Measurements from ENCODE around the gene BCL2L2. TPM values are rescaled to one million over a fixed set of nuclear protein-coding genes. Genes with fewer than 3 reads are reported as not detected.
"Not testable (repeated sequence)": the region's sequence is repeated elsewhere in the genome, so short reads cannot be mapped to it uniquely, and the experiment has no call there.

The BCL2L2 gene
- total RNA-seq, 1 experiment from 2014 or later, result 17.4 TPM

GRCh38 chr14:23324993-23325392 lies 18.4 kb downstream of the BCL2L2 start:
- DNase-seq (ENCODE audit: low read depth in 1 of 2, low spot score in 2 of 2), result no peak
- Histone ChIP-seq H3K4me1 (replicated peaks) (peaks cover 16% of the 10 kb centered on the region), H3K9me3 (replicated peaks) (no peaks in the 10 kb centered on the region), H3K27me3 (replicated peaks) (no peaks in the 10 kb centered on the region), H3K27ac (no peak overlapping the region), H3K36me3 (peaks cover 44% of the 10 kb centered on the region), H3K4me3 (no peak overlapping the region)

DNA sequence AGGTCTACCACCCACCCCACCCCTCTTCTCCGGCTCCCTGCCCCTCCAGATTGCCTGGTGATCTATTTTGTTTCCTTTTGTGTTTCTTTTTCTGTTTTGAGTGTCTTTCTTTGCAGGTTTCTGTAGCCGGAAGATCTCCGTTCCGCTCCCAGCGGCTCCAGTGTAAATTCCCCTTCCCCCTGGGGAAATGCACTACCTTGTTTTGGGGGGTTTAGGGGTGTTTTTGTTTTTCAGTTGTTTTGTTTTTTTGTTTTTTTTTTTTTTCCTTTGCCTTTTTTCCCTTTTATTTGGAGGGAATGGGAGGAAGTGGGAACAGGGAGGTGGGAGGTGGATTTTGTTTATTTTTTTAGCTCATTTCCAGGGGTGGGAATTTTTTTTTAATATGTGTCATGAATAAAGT lies 19.1 kb downstream of the BCL2L2 start:
- not testable (repeated sequence) for H3K4me3 ChIP-seq; H3K27me3 ChIP-seq (replicated peaks); DNase-seq (ENCODE audit: low read depth in 1 of 2, low spot score in 2 of 2); H3K4me1 ChIP-seq (replicated peaks); H3K9me3 ChIP-seq (replicated peaks); H3K27ac ChIP-seq
- peaks cover 37% of the 10 kb centered on the region for H3K36me3 ChIP-seq

DNA sequence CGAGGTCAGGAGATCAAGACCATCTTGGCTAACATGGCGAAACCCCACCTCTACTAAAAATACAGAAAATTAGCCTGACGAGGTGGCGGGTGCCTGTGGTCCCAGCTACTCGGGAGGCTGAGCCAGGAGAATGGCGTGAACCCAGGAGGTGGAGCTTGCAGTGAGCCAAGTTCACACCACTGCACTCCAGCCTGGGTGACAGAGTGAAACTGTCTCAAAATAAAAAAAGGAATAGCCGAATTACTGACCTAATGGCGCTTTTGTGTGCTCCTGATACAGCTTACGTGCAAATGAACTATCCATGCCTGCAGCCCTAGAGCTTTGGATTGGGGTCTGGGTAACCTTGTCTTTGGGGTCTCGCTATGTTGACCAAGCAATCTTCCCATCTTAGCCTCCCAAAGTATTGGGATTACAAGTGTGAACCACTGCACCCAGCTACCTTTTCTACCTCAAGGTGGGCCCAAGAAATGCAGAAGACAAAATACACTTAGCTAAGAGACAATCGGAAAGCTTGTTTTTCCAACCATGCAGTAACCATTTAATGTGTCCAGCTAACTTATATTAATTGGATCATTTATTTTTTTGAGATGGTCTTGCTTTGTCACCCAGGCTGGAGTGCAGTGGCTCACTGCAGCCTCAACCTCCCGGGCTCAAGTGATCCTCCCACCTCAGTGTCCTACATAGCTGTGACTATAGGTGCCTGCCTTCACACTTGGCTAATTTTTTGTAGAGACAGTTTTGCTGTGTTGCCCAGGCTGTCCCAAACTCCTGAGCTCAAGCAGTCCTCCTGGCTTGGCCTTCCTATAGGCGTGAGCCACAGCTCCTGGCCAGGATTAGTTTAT lies 20.1 kb downstream of the BCL2L2 start:
- no peak overlapping the region for H3K27ac ChIP-seq
- H3K9me3 ChIP-seq (replicated peaks), result no peaks in the 10 kb centered on the region

DNA sequence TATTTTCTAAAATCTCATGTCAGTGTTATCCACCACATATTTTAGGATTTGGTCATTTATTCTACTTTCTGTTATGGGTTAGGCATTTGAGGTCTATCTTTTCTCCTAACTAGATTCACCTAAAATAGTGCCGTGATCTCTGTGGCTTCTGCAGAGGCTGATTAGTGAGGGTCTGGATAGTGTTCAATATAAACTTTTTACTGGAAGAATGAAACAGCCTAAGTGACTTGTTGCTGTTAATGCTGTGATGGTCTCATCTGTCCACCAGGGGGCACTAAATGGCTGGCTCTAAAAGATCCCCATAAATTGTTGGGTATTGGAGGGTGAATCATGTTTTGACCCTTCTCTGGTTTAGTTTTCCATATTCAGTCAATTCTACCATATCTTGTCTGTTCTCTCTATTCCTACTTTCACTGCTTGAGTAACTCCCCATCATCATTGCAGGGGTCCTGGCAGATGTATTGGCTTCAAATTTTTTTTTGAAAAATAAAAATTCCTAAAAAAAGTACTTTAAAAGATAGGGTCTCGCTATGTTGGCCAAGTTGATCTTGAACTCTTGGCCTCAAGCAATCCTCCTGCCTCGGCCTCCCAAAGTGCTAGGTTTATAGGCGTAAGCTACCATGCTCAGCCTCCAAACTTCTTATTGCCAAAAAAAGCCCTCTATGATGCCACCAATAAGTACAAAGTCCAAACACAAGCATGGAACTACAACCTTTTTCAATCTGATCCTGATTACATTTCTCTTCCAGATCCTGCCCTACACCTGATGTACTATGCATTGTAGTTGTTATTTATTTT lies 21.5 kb downstream of the BCL2L2 start:
- DNase-seq (ENCODE audit: low read depth in 1 of 2, low spot score in 2 of 2), result peak in 1 of 2 experiments; percentile 30
- 0 out of 2 replicates have a peak, but pooled peaks cover 4% of the 10 kb centered on the region for H3K27me3 ChIP-seq (replicated peaks)

More for the DNA sequence above, 20.1 kb downstream of the BCL2L2 start:
- DNase-seq (ENCODE audit: low read depth in 1 of 2, low spot score in 2 of 2), result no peak
- no peak overlapping the region for H3K4me3 ChIP-seq
- 0 out of 2 replicates have a peak, but pooled peaks cover 4% of the 10 kb centered on the region for H3K27me3 ChIP-seq (replicated peaks)
- H3K36me3 ChIP-seq, result peaks cover 37% of the 10 kb centered on the region
- peaks cover 7% of the 10 kb centered on the region for H3K4me1 ChIP-seq (replicated peaks)

GRCh38 chr14:23335623-23336022 lies 29.0 kb downstream of the BCL2L2 start:
- Histone ChIP-seq H3K9me3 (replicated peaks) (no peaks in the 10 kb centered on the region), H3K27me3 (replicated peaks) (0 out of 2 replicates have a peak, but pooled peaks cover 4% of the 10 kb centered on the region), H3K4me1 (replicated peaks) (no peaks in the 10 kb centered on the region), H3K4me3 (no peak overlapping the region), H3K27ac (no peak overlapping the region), H3K36me3 (no peaks in the 10 kb centered on the region)
- no peak for DNase-seq (ENCODE audit: low read depth in 1 of 2, low spot score in 2 of 2)

More for the DNA sequence above, 21.5 kb downstream of the BCL2L2 start:
- no peak overlapping the region for H3K27ac ChIP-seq
- no peaks in the 10 kb centered on the region for H3K9me3 ChIP-seq (replicated peaks)
- H3K4me3 ChIP-seq, result no peak overlapping the region
- H3K4me1 ChIP-seq (replicated peaks), result no peaks in the 10 kb centered on the region
- H3K36me3 ChIP-seq, result peaks cover 23% of the 10 kb centered on the region

DNA sequence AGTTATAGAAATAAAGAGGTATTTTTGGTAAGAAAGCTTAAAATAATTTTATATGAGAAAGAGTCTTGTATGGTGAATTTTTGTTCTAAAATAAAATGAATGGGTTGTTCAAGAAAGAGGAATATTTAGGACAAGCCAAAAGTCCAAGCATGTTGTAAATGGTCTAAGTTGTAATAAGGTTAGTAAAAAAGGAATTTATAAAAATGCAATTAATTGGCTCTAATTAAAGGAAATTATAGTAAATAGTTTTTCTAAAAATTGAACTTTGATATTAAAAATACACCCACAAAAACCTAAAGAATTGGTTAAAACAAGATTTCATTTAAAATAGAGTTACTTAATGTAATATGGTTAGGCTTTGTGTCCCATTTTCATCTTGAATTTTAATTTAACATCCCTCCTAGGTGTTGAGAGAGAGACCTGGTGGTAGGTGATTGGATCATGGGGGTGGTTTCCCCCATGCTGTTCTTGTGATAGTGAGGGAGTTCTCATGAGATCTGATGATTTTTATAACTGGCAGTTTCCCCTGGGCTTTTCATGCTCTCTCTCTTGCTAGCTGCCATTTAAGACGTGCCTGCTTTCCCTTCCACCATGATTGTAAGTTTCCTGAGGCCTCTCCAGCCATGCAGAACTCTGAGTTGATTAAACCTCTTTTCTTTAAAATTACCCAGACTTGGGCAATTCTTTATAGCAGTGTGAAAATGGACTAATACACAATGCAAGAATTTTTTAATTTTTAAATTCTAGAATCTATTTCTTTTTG lies 33.1 kb downstream of the BCL2L2 start:
- no peak overlapping the region for H3K27ac ChIP-seq
- H3K36me3 ChIP-seq, result no peaks in the 10 kb centered on the region
- H3K9me3 ChIP-seq (replicated peaks), result no peaks in the 10 kb centered on the region
- no peaks in the 10 kb centered on the region for H3K4me1 ChIP-seq (replicated peaks)
- no peak overlapping the region for H3K4me3 ChIP-seq
- DNase-seq (ENCODE audit: low read depth in 1 of 2, low spot score in 2 of 2), result no peak
- H3K27me3 ChIP-seq (replicated peaks), result peaks cover 3% of the 10 kb centered on the region; the same call in 1 of the 2 replicates

GRCh38 chr14:23344481-23344880 lies 37.8 kb downstream of the BCL2L2 start:
- DNase-seq (ENCODE audit: low read depth in 1 of 2, low spot score in 2 of 2), result no peak
- H3K27me3 ChIP-seq (replicated peaks), result peaks cover 8% of the 10 kb centered on the region; the same call in 1 of the 2 replicates
- H3K4me1 ChIP-seq (replicated peaks), result no peaks in the 10 kb centered on the region
- no peaks in the 10 kb centered on the region for H3K36me3 ChIP-seq
- no peak overlapping the region for H3K4me3 ChIP-seq
- no peaks in the 10 kb centered on the region for H3K9me3 ChIP-seq (replicated peaks)
- no peak overlapping the region for H3K27ac ChIP-seq

DNA sequence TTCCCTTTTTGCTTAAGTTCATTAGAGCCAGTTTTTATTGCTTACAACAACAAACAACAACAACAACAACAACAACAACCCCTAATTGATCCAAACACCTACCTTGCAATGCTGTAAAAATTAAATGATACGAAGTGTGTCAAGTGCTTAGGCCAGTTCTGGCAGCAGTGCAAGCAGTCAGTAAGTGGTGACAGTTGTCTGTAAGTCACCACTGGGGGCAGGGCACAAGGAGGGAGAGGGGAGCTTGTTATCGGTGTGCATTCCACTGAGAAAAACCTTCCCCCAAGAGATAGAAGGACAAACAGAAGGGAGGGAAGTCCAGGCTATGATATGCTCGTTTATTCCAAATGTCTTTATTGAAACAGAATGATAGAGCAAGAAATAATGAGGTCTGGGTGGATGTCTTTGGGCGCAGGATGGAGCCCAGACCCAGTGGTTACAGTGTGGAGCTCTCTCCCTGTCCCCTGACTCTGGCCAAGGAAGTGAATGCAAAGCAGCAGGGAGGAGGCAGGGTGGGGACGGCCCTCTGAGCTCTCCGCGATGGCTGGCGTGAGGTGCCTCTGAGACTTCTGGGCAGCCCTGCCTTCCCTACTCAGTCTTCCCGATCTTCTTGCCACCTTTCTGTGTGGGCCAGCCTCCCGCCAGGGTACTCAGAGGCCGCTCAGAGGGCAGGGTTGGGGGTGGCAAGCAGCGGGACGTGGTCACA lies 39.5 kb downstream of the BCL2L2 start:
- Histone ChIP-seq H3K27me3 (replicated peaks) (peaks cover 8% of the 10 kb centered on the region; the same call in 1 of the 2 replicates), H3K9me3 (replicated peaks) (no peaks in the 10 kb centered on the region), H3K27ac (no peak overlapping the region), H3K4me1 (replicated peaks) (no peaks in the 10 kb centered on the region), H3K36me3 (no peaks in the 10 kb centered on the region), H3K4me3 (no peak overlapping the region)
- DNase-seq (ENCODE audit: low read depth in 1 of 2, low spot score in 2 of 2), result no peak

- Histone ChIP-seq H3K27ac (no peak overlapping the region), H3K4me3 (no peak overlapping the region), H3K27me3 (replicated peaks) (peaks cover 14% of the 10 kb centered on the region), H3K36me3 (no peaks in the 10 kb centered on the region), H3K9me3 (replicated peaks) (no peaks in the 10 kb centered on the region), H3K4me1 (replicated peaks) (peaks cover under 1% of the 10 kb centered on the region)
- DNase-seq (ENCODE audit: low read depth in 1 of 2, low spot score in 2 of 2), result no peak
These were observed 40.2 kb downstream of the BCL2L2 start for GRCh38 chr14:23346693-23347405.

DNA sequence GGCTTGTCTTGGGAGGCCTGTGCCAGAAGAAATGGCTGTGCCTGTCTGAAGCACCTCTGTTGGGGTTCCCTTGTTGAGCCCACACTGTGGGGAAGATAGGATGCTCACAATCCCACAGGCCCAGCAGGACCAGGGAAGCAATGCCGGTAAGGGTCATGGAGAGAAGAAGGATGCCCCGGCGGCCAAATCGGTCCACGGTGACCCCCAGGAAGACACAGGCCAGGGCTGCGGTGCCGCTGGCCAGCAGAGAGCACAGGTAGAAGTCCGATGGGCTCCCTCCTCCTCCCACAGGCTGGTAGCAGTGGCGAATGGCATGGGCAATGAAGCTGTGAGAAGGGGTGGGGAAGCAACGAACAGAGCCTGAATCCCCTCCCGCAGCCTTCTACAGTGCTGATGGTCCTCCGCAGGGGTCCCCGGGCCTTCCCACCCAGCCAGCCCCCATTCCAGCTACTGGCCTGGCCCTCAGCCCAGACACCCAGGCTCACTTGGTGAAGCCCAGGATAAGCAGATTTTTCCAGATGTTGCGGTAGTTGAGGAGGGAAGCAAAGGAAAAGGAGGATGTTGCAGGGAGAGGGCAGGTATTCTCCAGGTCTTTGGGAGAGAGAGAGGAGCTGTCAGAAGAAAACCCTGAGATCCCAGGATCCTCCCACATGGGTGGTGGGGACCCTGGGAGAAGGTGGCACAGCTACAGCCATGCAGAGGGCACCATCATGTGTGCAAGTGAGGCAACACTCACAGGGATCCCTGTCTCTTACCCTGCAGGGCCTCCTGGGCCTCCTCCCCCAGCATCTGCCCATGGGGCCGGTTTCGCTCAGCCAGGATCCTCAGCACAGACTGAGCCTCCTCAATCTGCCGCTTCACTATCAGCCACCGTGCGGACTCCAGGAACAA lies 41.0 kb downstream of the BCL2L2 start:
- Histone ChIP-seq H3K36me3 (no peaks in the 10 kb centered on the region), H3K27ac (no peak overlapping the region), H3K4me1 (replicated peaks) (peaks cover 9% of the 10 kb centered on the region), H3K9me3 (replicated peaks) (no peaks in the 10 kb centered on the region), H3K4me3 (no peak overlapping the region), H3K27me3 (replicated peaks) (peaks cover 22% of the 10 kb centered on the region)
- no peak for DNase-seq (ENCODE audit: low read depth in 1 of 2, low spot score in 2 of 2)

GRCh38 chr14:23348297-23348655 lies 41.6 kb downstream of the BCL2L2 start:
- H3K36me3 ChIP-seq, result no peaks in the 10 kb centered on the region
- H3K27ac ChIP-seq, result no peak overlapping the region
- H3K9me3 ChIP-seq (replicated peaks), result no peaks in the 10 kb centered on the region
- DNase-seq (ENCODE audit: low read depth in 1 of 2, low spot score in 2 of 2), result no peak
- peaks cover 11% of the 10 kb centered on the region for H3K4me1 ChIP-seq (replicated peaks)
- H3K27me3 ChIP-seq (replicated peaks), result peaks cover 28% of the 10 kb centered on the region
- no peak overlapping the region for H3K4me3 ChIP-seq

Data from SJSA1 (cell line).